ENCODE results near the gene TTC31.
"Not testable (repeated sequence)": the region's sequence is repeated elsewhere in the genome, so short reads cannot be mapped to it uniquely, and the experiment has no call there.

TTC31 gene

GRCh38 chr2:74460187-74460586 is 22.7 kb upstream of the TTC31 start:
- Histone ChIP-seq H3K4me1 (ENCODE audit: control insufficient read depth, insufficient read depth, low read length) (peaks cover 26% of the 10 kb centered on the region), H3K36me3 (ENCODE audit: control insufficient read depth, insufficient read depth, low read length) (peaks cover 14% of the 10 kb centered on the region)
- not testable (repeated sequence) for H3K4me3 ChIP-seq (ENCODE audit: low read length); H3K27ac ChIP-seq (ENCODE audit: low read depth, low read length); H3K9ac ChIP-seq (ENCODE audit: low read length); H3K27me3 ChIP-seq (ENCODE audit: control insufficient read depth, insufficient read depth, low read length)

- no peaks in the 10 kb centered on the region for H3K27me3 ChIP-seq (ENCODE audit: control insufficient read depth, insufficient read depth, low read length)
- peaks cover 16% of the 10 kb centered on the region for H3K4me1 ChIP-seq (ENCODE audit: control insufficient read depth, insufficient read depth, low read length)
- peaks cover 14% of the 10 kb centered on the region for H3K36me3 ChIP-seq (ENCODE audit: control insufficient read depth, insufficient read depth, low read length)
- H3K27ac ChIP-seq (ENCODE audit: low read depth, low read length), result no peak overlapping the region
- H3K4me3 ChIP-seq (ENCODE audit: low read length), result no peak overlapping the region
- no peak overlapping the region for H3K9ac ChIP-seq (ENCODE audit: low read length)
Observed at GRCh38 chr2:74461187-74462053, 21.5 kb upstream of the TTC31 start.

- peaks cover 14% of the 10 kb centered on the region for H3K36me3 ChIP-seq (ENCODE audit: control insufficient read depth, insufficient read depth, low read length)
- H3K9ac ChIP-seq (ENCODE audit: low read length), result no peak overlapping the region
- no peak overlapping the region for H3K27ac ChIP-seq (ENCODE audit: low read depth, low read length)
- no peak overlapping the region for H3K4me3 ChIP-seq (ENCODE audit: low read length)
- no peaks in the 10 kb centered on the region for H3K27me3 ChIP-seq (ENCODE audit: control insufficient read depth, insufficient read depth, low read length)
- H3K4me1 ChIP-seq (ENCODE audit: control insufficient read depth, insufficient read depth, low read length), result peaks cover 9% of the 10 kb centered on the region
Observed at GRCh38 chr2:74462054-74462785, 20.7 kb upstream of the TTC31 start.

GRCh38 chr2:74462786-74463105 is 20.1 kb upstream of the TTC31 start:
- H3K9ac ChIP-seq (ENCODE audit: low read length), result no peak overlapping the region
- peaks cover 14% of the 10 kb centered on the region for H3K36me3 ChIP-seq (ENCODE audit: control insufficient read depth, insufficient read depth, low read length)
- H3K4me1 ChIP-seq (ENCODE audit: control insufficient read depth, insufficient read depth, low read length), result peaks cover 9% of the 10 kb centered on the region
- H3K27ac ChIP-seq (ENCODE audit: low read depth, low read length), result no peak overlapping the region
- H3K27me3 ChIP-seq (ENCODE audit: control insufficient read depth, insufficient read depth, low read length), result no peaks in the 10 kb centered on the region
- H3K4me3 ChIP-seq (ENCODE audit: low read length), result no peak overlapping the region

- no peaks in the 10 kb centered on the region for H3K27me3 ChIP-seq (ENCODE audit: control insufficient read depth, insufficient read depth, low read length)
- H3K9ac ChIP-seq (ENCODE audit: low read length), result peak overlapping the region; percentile 83
- H3K27ac ChIP-seq (ENCODE audit: low read depth, low read length), result peak overlapping the region; percentile 68
- H3K4me3 ChIP-seq (ENCODE audit: low read length), result peak overlapping the region; percentile 86
- H3K36me3 ChIP-seq (ENCODE audit: control insufficient read depth, insufficient read depth, low read length), result peaks cover 14% of the 10 kb centered on the region
- peaks cover 6% of the 10 kb centered on the region for H3K4me1 ChIP-seq (ENCODE audit: control insufficient read depth, insufficient read depth, low read length)
Observed at GRCh38 chr2:74464406-74464805, 18.5 kb upstream of the TTC31 start.

GRCh38 chr2:74470742-74471141 is 12.1 kb upstream of the TTC31 start:
- not testable (repeated sequence) for H3K9ac ChIP-seq (ENCODE audit: low read length); H3K4me1 ChIP-seq (ENCODE audit: control insufficient read depth, insufficient read depth, low read length); H3K27ac ChIP-seq (ENCODE audit: low read depth, low read length); H3K27me3 ChIP-seq (ENCODE audit: control insufficient read depth, insufficient read depth, low read length); H3K4me3 ChIP-seq (ENCODE audit: low read length)
- H3K36me3 ChIP-seq (ENCODE audit: control insufficient read depth, insufficient read depth, low read length), result peaks cover 11% of the 10 kb centered on the region

GRCh38 chr2:74471332-74472065 is 11.4 kb upstream of the TTC31 start:
- H3K4me3 ChIP-seq (ENCODE audit: low read length), result peak overlapping the region; percentile 97
- H3K27me3 ChIP-seq (ENCODE audit: control insufficient read depth, insufficient read depth, low read length), result no peaks in the 10 kb centered on the region
- peaks cover 9% of the 10 kb centered on the region for H3K4me1 ChIP-seq (ENCODE audit: control insufficient read depth, insufficient read depth, low read length)
- H3K9ac ChIP-seq (ENCODE audit: low read length), result peak overlapping the region; percentile 36
- peak overlapping the region; percentile 91 for H3K27ac ChIP-seq (ENCODE audit: low read depth, low read length)
- H3K36me3 ChIP-seq (ENCODE audit: control insufficient read depth, insufficient read depth, low read length), result peaks cover 11% of the 10 kb centered on the region

GRCh38 chr2:74472086-74472944 is 10.6 kb upstream of the TTC31 start, which contains the start of gene MRPL53:
MRPL53 (minus strand) TSS chr2:74472680; CDS start chr2:74472660, 20 bp downstream.
- Histone ChIP-seq H3K27ac (ENCODE audit: low read depth, low read length) (peak within 1 kb of the TSS; percentile 91), H3K36me3 (ENCODE audit: control insufficient read depth, insufficient read depth, low read length) (peaks cover 13% of the 10 kb centered on the region), H3K27me3 (ENCODE audit: control insufficient read depth, insufficient read depth, low read length) (no peaks in the 10 kb centered on the region), H3K9ac (ENCODE audit: low read length) (peak within 1 kb of the TSS; percentile 36), H3K4me1 (ENCODE audit: control insufficient read depth, insufficient read depth, low read length) (peaks cover 9% of the 10 kb centered on the region), H3K4me3 (ENCODE audit: low read length) (peak within 1 kb of the TSS; percentile 97)

- Histone ChIP-seq H3K36me3 (ENCODE audit: control insufficient read depth, insufficient read depth, low read length) (peaks cover 16% of the 10 kb centered on the region), H3K27me3 (ENCODE audit: control insufficient read depth, insufficient read depth, low read length) (no peaks in the 10 kb centered on the region), H3K27ac (ENCODE audit: low read depth, low read length) (peak overlapping the region; percentile 91), H3K4me1 (ENCODE audit: control insufficient read depth, insufficient read depth, low read length) (peaks cover 9% of the 10 kb centered on the region), H3K9ac (ENCODE audit: low read length) (peak overlapping the region; percentile 36), H3K4me3 (ENCODE audit: low read length) (peak overlapping the region; percentile 97)
Observed at GRCh38 chr2:74472945-74473258, 10.0 kb upstream of the TTC31 start.

- Histone ChIP-seq H3K27me3 (ENCODE audit: control insufficient read depth, insufficient read depth, low read length) (no peaks in the 10 kb centered on the region), H3K36me3 (ENCODE audit: control insufficient read depth, insufficient read depth, low read length) (peaks cover 16% of the 10 kb centered on the region), H3K9ac (ENCODE audit: low read length) (no peak overlapping the region), H3K27ac (ENCODE audit: low read depth, low read length) (no peak overlapping the region), H3K4me3 (ENCODE audit: low read length) (no peak overlapping the region), H3K4me1 (ENCODE audit: control insufficient read depth, insufficient read depth, low read length) (peaks cover 9% of the 10 kb centered on the region)
Observed at GRCh38 chr2:74474481-74474880, 8.4 kb upstream of the TTC31 start.

- Histone ChIP-seq H3K27me3 (ENCODE audit: control insufficient read depth, insufficient read depth, low read length) (no peaks in the 10 kb centered on the region), H3K36me3 (ENCODE audit: control insufficient read depth, insufficient read depth, low read length) (peaks cover 16% of the 10 kb centered on the region), H3K27ac (ENCODE audit: low read depth, low read length) (no peak overlapping the region), H3K4me1 (ENCODE audit: control insufficient read depth, insufficient read depth, low read length) (peaks cover 9% of the 10 kb centered on the region), H3K9ac (ENCODE audit: low read length) (no peak overlapping the region), H3K4me3 (ENCODE audit: low read length) (no peak overlapping the region)
Observed at GRCh38 chr2:74474899-74475298, 8.0 kb upstream of the TTC31 start.

All from rectal smooth muscle tissue (tissue), 1 donor.